Liver (tissue), 9 donors: ENCODE results near the gene GPR84. TPM values are rescaled to one million over a fixed set of nuclear protein-coding genes. Genes with fewer than 3 reads are reported as not detected.

Experiments
- DNase-seq: peaks from one replicate; pipeline ENCODE4 v3.0.0-alpha.2; 2017; ENCODE audit warnings: low spot score
- H3K27ac ChIP-seq, 2 donors: one replicate each; pipeline ENCODE4 v1.7.0; 2013; ENCODE audit warnings: inconsistent platforms in 2 of 2, low read length in 2 of 2, control low read depth in 1 of 2, low read depth in 1 of 2, mild to moderate bottlenecking in 1 of 2
- H3K27me3 ChIP-seq, 4 donors: one replicate each; pipeline versions ENCODE4 v1.6.1 to v1.7.0; 2013; ENCODE audit warnings: low read length in 3 of 4, inconsistent platforms in 1 of 4, mild to moderate bottlenecking in 1 of 4, moderate library complexity in 1 of 4; ENCODE audit not compliant: control insufficient read depth in 4 of 4, insufficient read depth in 4 of 4
- H3K36me3 ChIP-seq, 4 donors: one replicate each; pipeline versions ENCODE4 v1.6.1 to v1.7.0; 2013; ENCODE audit warnings: low read length in 3 of 4, mild to moderate bottlenecking in 3 of 4, low read depth in 1 of 4, moderate library complexity in 1 of 4; ENCODE audit not compliant: control insufficient read depth in 4 of 4, insufficient read depth in 3 of 4
- H3K4me1 ChIP-seq, 4 donors: one replicate each; pipeline versions ENCODE4 v1.6.1 to v1.7.0; 2013; ENCODE audit warnings: low read length in 3 of 4, mild to moderate bottlenecking in 3 of 4, moderate library complexity in 1 of 4; ENCODE audit not compliant: control insufficient read depth in 4 of 4, insufficient read depth in 4 of 4
- H3K4me3 ChIP-seq, 3 donors: one replicate each; pipeline versions ENCODE4 v1.6.1 to v1.7.0; 2013; ENCODE audit warnings: low read length in 3 of 3, control low read depth in 1 of 3, low read depth in 1 of 3, mild to moderate bottlenecking in 1 of 3
- H3K9ac ChIP-seq, 2 donors: one replicate each; pipeline ENCODE4 v1.7.0; 2013; ENCODE audit warnings: low read length in 2 of 2, mild to moderate bottlenecking in 2 of 2, moderate library complexity in 2 of 2, control low read depth in 1 of 2, low read depth in 1 of 2
- H3K9me3 ChIP-seq, 4 donors: one replicate each; pipeline versions ENCODE4 v1.6.1 to v1.7.0; 2013; ENCODE audit warnings: low read length in 3 of 4; ENCODE audit not compliant: control insufficient read depth in 4 of 4
- CTCF ChIP-seq: fragments of 150-350 bp; IDR thresholded peaks from 2 replicates; pipeline ENCODE4 v1.5.1; 2017; ENCODE audit warnings: improper control_type of control experiment, low read depth, low read length; ENCODE audit not compliant: missing input control
- EGR1 ChIP-seq, 2 donors: IDR thresholded peaks; 2 replicates each; pipeline ENCODE4 v1.6.1; 2016 to 2018; ENCODE audit warnings: antibody characterized with exemption in 2 of 2, low read depth in 2 of 2
- FOXA1 ChIP-seq: IDR thresholded peaks from 2 replicates; pipeline ENCODE4 v1.6.1; 2016; ENCODE audit warnings: antibody characterized with exemption
- FOXA2 ChIP-seq: IDR thresholded peaks from 2 replicates; pipeline ENCODE4 v1.6.1; 2016; ENCODE audit warnings: antibody characterized with exemption
- GABPA ChIP-seq, 2 donors: IDR thresholded peaks in 1 of 2; conservative IDR thresholded peaks in 1 of 2; 2 replicates each; pipeline ENCODE4 v1.6.1; 2016; ENCODE audit warnings: antibody characterized with exemption in 2 of 2, mild to moderate bottlenecking in 1 of 2, moderate library complexity in 1 of 2
- HNF4A ChIP-seq, 2 donors: conservative IDR thresholded peaks; 2 replicates each; pipeline ENCODE4 v1.6.1; 2016; ENCODE audit warnings: antibody characterized with exemption in 2 of 2, mild to moderate bottlenecking in 2 of 2
- HNF4G ChIP-seq: IDR thresholded peaks from 2 replicates; pipeline ENCODE4 v1.6.1; 2016; ENCODE audit warnings: antibody characterized with exemption
- JUND ChIP-seq, 2 donors: IDR thresholded peaks; 2 replicates each; pipeline ENCODE4 v1.6.1; 2016; ENCODE audit warnings: antibody characterized with exemption in 2 of 2
- MAX ChIP-seq: IDR thresholded peaks from 2 replicates; pipeline ENCODE4 v1.6.1; 2016; ENCODE audit warnings: antibody characterized with exemption
- NR2F2 ChIP-seq: IDR thresholded peaks from 2 replicates; pipeline ENCODE4 v1.6.1; 2016; ENCODE audit warnings: antibody characterized with exemption
- RAD21 ChIP-seq, 2 donors: IDR thresholded peaks; 2 replicates each; pipeline ENCODE4 v1.6.1; 2016; ENCODE audit warnings: antibody characterized with exemption in 2 of 2, mild to moderate bottlenecking in 2 of 2
- REST ChIP-seq: IDR thresholded peaks from 2 replicates; pipeline ENCODE4 v1.6.1; 2016; ENCODE audit warnings: antibody characterized with exemption, mild to moderate bottlenecking
- RXRA ChIP-seq, 2 donors: IDR thresholded peaks; 2 replicates each; pipeline ENCODE4 v1.6.1; 2017 to 2018; ENCODE audit warnings: antibody characterized with exemption in 2 of 2, mild to moderate bottlenecking in 1 of 2
- SP1 ChIP-seq: IDR thresholded peaks from 2 replicates; pipeline ENCODE4 v1.6.1; 2018; ENCODE audit warnings: antibody characterized with exemption, mild to moderate bottlenecking
- TAF1 ChIP-seq: conservative IDR thresholded peaks from 2 replicates; pipeline ENCODE4 v1.6.1; 2016; ENCODE audit warnings: antibody characterized with exemption, mild to moderate bottlenecking
- YY1 ChIP-seq: IDR thresholded peaks from 2 replicates; pipeline ENCODE4 v1.6.1; 2016; ENCODE audit warnings: antibody characterized with exemption, mild to moderate bottlenecking
- ZBTB33 ChIP-seq: IDR thresholded peaks from 2 replicates; pipeline ENCODE4 v1.6.1; 2016; ENCODE audit warnings: antibody characterized with exemption
- WGBS: extraction: QIAGEN DNeasy Blood & Tissue Kit; methylation state at CpG from one replicate; pipeline ENCODE4 v1.1.7; 2013; 5-methylcytosine and 5-hydroxymethylcytosine counted together
- polyA plus RNA-seq, 2 donors: library from polyadenylated mRNA; stranded (reverse) in 1 of 2; unstranded in 1 of 2; fragments of 200-250 nt in 1 of 2; fragments of >200 nt in 1 of 2; fragmentation: Nextera tagmentation in 1 of 2; extraction: Ambion mirVana in 1 of 2; gene quantifications; one replicate each; pipeline versions ENCODE4 v1.2.1 to v1.2.3, GENCODE V29; 2013 to 2015
- total RNA-seq, 2 donors: library from RNA; depleted of rRNA; stranded (reverse); fragments of >200 nt; gene quantifications; one replicate each; pipeline ENCODE4 v1.2.3, GENCODE V29; 2014
- TF ChIP-seq, protein P1 (sequence below): IDR thresholded peaks from 2 replicates; pipeline ENCODE4 v1.6.1; 2016; ENCODE audit warnings: antibody characterized with exemption
- donor health status: healthy.
- donor health status: healthy.
- donor health status: healthy.
- donor health status: healthy.
- donor health status: healthy.

GPR84 gene
- total and polyA plus RNA-seq, 4 donors: 0.09 to 0.37 (median 0.33) TPM; not detected in 1

- no peaks in the 10 kb centered on the region for H3K27me3 ChIP-seq
- H3K4me3 ChIP-seq: no peak overlapping the region
- WGBS: 93% methylated on average over 2 of the region's 2 CpGs
- DNase-seq: no peak
- H3K9me3 ChIP-seq: no peaks in the 10 kb centered on the region
- peaks cover 24 to 75% (median 72%) of the 10 kb centered on the region in 4 donors for H3K36me3 ChIP-seq
- TF ChIP-seq NR2F2 (no peak), TAF1 (no peak), REST (no peak), RXRA (IDR thresholded peaks at IDR 0.05) (no peak), FOXA1 (no peak), GABPA (IDR thresholded peaks at IDR 0.05 in 1 of 2, conservative IDR thresholded peaks at IDR 0.05 in 1 of 2) (no peak), MAX (no peak), YY1 (no peak)
- TF ChIP-seq, protein P1, sequence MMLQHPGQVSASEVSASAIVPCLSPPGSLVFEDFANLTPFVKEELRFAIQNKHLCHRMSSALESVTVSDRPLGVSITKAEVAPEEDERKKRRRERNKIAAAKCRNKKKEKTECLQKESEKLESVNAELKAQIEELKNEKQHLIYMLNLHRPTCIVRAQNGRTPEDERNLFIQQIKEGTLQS: no peak
- H3K9ac ChIP-seq: no peak overlapping the region
- no peak overlapping the region for H3K27ac ChIP-seq
- H3K4me1 ChIP-seq: peaks cover 0 to 10% (median 9%) of the 10 kb centered on the region in 4 donors
These were observed 36.8 kb upstream of the GPR84 start for GRCh38 chr12:54401119-54401518.

- no peaks in the 10 kb centered on the region for H3K27me3 ChIP-seq
- H3K27ac ChIP-seq: no peak overlapping the region
- H3K4me3 ChIP-seq: no peak overlapping the region
- no peaks in the 10 kb centered on the region for H3K9me3 ChIP-seq
- no peak overlapping the region for H3K9ac ChIP-seq
- TF ChIP-seq TAF1 (no peak), RXRA (IDR thresholded peaks at IDR 0.05) (peak in 1 of 2 donors; percentile 32), FOXA1 (no peak), MAX (no peak), FOXA2 (no peak), CTCF (peak; percentile 99), SP1 (no peak), NR2F2 (no peak), GABPA (IDR thresholded peaks at IDR 0.05 in 1 of 2, conservative IDR thresholded peaks at IDR 0.05 in 1 of 2) (no peak), HNF4G (no peak), REST (no peak), EGR1 (IDR thresholded peaks at IDR 0.05; ENCODE audit: low read depth in 2 of 2) (no peak), RAD21 (IDR thresholded peaks at IDR 0.05) (peak; percentile 100), HNF4A (conservative IDR thresholded peaks at IDR 0.05) (no peak), JUND (IDR thresholded peaks at IDR 0.05) (no peak), ZBTB33 (no peak), YY1 (no peak)
- TF ChIP-seq, protein P1: no peak
- H3K36me3 ChIP-seq: peaks cover 22 to 78% (median 72%) of the 10 kb centered on the region in 4 donors
- 72% methylated on average over 8 of the region's 8 CpGs for WGBS
- peak; percentile 89 for DNase-seq
- peaks cover 0 to 7% (median 0%) of the 10 kb centered on the region in 4 donors for H3K4me1 ChIP-seq
These were observed 34.9 kb upstream of the GPR84 start for GRCh38 chr12:54398995-54399793.
